Measurements from ENCODE around the gene GLI1.
A peak's percentile ranks its signal among the peaks of the same experiment; 100 is the strongest.
"Not testable (repeated sequence)": the region's sequence is repeated elsewhere in the genome, so short reads cannot be mapped to it uniquely, and the experiment has no call there.

Gene GLI1

GRCh38 chr12:57459750-57460467 lies at the start of gene GLI1:
Gene GLI1, plus strand, starts transcription at chr12:57459785. Its CDS starts 3,907 bp downstream, at chr12:57463692.
- DNase-seq = no peak

GRCh38 chr12:57410534-57410933 lies 49.1 kb upstream of the GLI1 start:
- no peak for DNase-seq

- DNase-seq = not testable (repeated sequence)
Observed at GRCh38 chr12:57414160-57414559, 45.4 kb upstream of the GLI1 start.

GRCh38 chr12:57415088-57415487 lies 44.5 kb upstream of the GLI1 start:
- no peak for DNase-seq

GRCh38 chr12:57416039-57416996 lies 43.3 kb upstream of the GLI1 start:
- DNase-seq = no peak

- DNase-seq = no peak
Observed at GRCh38 chr12:57418255-57418654, 41.3 kb upstream of the GLI1 start.

- DNase-seq = no peak
Observed at GRCh38 chr12:57419495-57419894, 40.1 kb upstream of the GLI1 start.

- DNase-seq = no peak
Observed at GRCh38 chr12:57420482-57420881, 39.1 kb upstream of the GLI1 start.

- DNase-seq = not testable (repeated sequence)
Observed at GRCh38 chr12:57426948-57427347, 32.6 kb upstream of the GLI1 start.

- DNase-seq = no peak
Observed at GRCh38 chr12:57428965-57429364, 30.6 kb upstream of the GLI1 start.

- DNase-seq = no peak
Observed at GRCh38 chr12:57429473-57430111, 30.0 kb upstream of the GLI1 start.

- peak; percentile 68 for DNase-seq
Observed at GRCh38 chr12:57430112-57430930, 29.3 kb upstream of the GLI1 start.

GRCh38 chr12:57430931-57431566 lies 28.5 kb upstream of the GLI1 start, which contains the start of gene R3HDM2:
Gene R3HDM2, minus strand, starts transcription at chr12:57431043. Its CDS starts 120,615 bp downstream, at chr12:57310428.
- peak; percentile 98 for DNase-seq

GRCh38 chr12:57431654-57432188 lies 27.9 kb upstream of the GLI1 start:
- DNase-seq = no peak

GRCh38 chr12:57433370-57433769 lies 26.2 kb upstream of the GLI1 start:
- no peak for DNase-seq

- no peak for DNase-seq
Observed at GRCh38 chr12:57434517-57435223, 24.9 kb upstream of the GLI1 start, which contains the start of gene INHBC. Gene INHBC, plus strand, starts transcription at chr12:57434784. Its CDS starts 103 bp downstream, at chr12:57434887.

- no peak for DNase-seq
Observed at GRCh38 chr12:57435293-57435692, 24.3 kb upstream of the GLI1 start.

- no peak for DNase-seq
Observed at GRCh38 chr12:57438400-57438799, 21.2 kb upstream of the GLI1 start.

- no peak for DNase-seq
Observed at GRCh38 chr12:57439762-57440266, 19.8 kb upstream of the GLI1 start.

- not testable (repeated sequence) for DNase-seq
Observed at GRCh38 chr12:57441393-57441792, 18.2 kb upstream of the GLI1 start.
